Activated T-cell treated with anti-CD3 and anti-CD28 coated beads, Interleukin-2, amount 50 U/mL, for 1 hour (primary cell): Measurements from ENCODE around the gene RNPEPL1.

Experiments
- DNase-seq: peaks from one replicate; pipeline ENCODE4 v3.0.0-alpha.2; 2020

Gene RNPEPL1

GRCh38 chr2:240605867-240606743, 37.8 kb downstream of the RNPEPL1 start:
- DNase-seq, result peak; percentile 14

GRCh38 chr2:240611601-240612210, 43.4 kb downstream of the RNPEPL1 start:
- DNase-seq, result no peak

- DNase-seq, result no peak
Observed at GRCh38 chr2:240613781-240614180, 45.5 kb downstream of the RNPEPL1 start.

GRCh38 chr2:240614391-240614790, 46.1 kb downstream of the RNPEPL1 start:
- DNase-seq, result peak; percentile 10

GRCh38 chr2:240615396-240615795, 47.1 kb downstream of the RNPEPL1 start:
- no peak for DNase-seq

GRCh38 chr2:240615820-240616547, 47.7 kb downstream of the RNPEPL1 start:
- DNase-seq, result peak; percentile 4

- peak; percentile 17 for DNase-seq
Observed at GRCh38 chr2:240616860-240617666, 48.8 kb downstream of the RNPEPL1 start.

GRCh38 chr2:240618776-240619175, 50.5 kb downstream of the RNPEPL1 start:
- DNase-seq, result no peak

- no peak for DNase-seq
Observed at GRCh38 chr2:240619506-240620148, 51.3 kb downstream of the RNPEPL1 start.

GRCh38 chr2:240620149-240620731, 52.0 kb downstream of the RNPEPL1 start:
- peak; percentile 22 for DNase-seq

- DNase-seq, result peak; percentile 28
Observed at GRCh38 chr2:240620859-240621258, 52.6 kb downstream of the RNPEPL1 start.

GRCh38 chr2:240622060-240622411, 53.8 kb downstream of the RNPEPL1 start:
- no peak for DNase-seq

- DNase-seq, result peak; percentile 67
Observed at GRCh38 chr2:240622531-240623235, 54.4 kb downstream of the RNPEPL1 start.

GRCh38 chr2:240623531-240624010, 55.3 kb downstream of the RNPEPL1 start:
- peak; percentile 30 for DNase-seq

GRCh38 chr2:240624011-240624949, 56.0 kb downstream of the RNPEPL1 start:
- DNase-seq, result peak; percentile 23

GRCh38 chr2:240624950-240625621, 56.8 kb downstream of the RNPEPL1 start, which contains the start of gene GPR35:
Gene GPR35, plus strand, starts transcription at chr2:240625480. Its CDS starts 4,473 bp downstream, at chr2:240629953.
- DNase-seq, result peak; percentile 83

- DNase-seq, result peak; percentile 30
Observed at GRCh38 chr2:240626531-240627300, 58.4 kb downstream of the RNPEPL1 start.
